Stimulated activated CD8-positive, alpha-beta memory T cell treated with anti-CD3 and anti-CD28 coated beads, Interleukin-12 subunit alpha, Interleukin-12 subunit beta, amount 100 ng/mL, for 4 hours (primary cell): ENCODE data around the gene CAPN2.

Experiments used
- DNase-seq: peaks from one replicate; pipeline ENCODE4 v3.0.0-alpha.2; 2020; ENCODE audit warnings: low read depth

CAPN2 gene

DNA sequence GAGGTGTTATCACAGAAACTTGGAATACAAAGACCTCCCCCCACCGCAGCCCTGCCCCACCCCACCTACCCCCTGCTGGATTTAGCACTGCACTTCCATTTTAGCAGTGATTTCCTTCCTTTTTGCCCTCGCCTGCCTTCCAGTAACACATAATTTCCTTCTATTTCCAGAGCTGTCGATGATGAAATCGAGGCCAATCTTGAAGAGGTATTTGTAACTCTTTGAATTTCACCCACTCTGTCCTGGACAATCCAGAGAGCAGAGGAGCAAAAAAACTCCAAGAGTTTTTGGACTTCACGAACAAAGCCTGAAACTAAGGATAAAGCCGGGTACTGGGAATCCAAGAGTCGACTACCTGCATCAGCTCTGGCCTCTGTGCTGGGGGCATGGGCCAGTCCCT, 49.1 kb downstream of the CAPN2 start:
- DNase-seq = no peak

DNA sequence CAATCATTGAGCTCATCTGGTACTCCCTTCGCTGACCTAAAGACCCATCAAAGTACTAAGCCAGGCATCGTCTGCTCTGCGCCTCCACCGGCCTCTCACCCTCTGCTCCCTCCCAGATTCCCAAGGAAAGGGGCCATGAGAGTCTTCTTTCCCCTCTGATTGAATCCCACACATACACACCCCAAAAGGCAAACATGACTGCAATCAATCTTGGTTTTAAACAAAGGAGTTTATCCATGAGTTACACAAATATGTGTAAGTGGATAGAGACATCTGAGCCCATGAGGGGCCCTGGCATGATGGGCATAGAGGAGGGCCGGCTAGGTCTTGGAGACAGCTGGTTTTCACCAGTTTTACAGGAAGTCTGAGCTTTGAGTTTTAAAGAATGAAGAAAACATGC, 50.9 kb downstream of the CAPN2 start:
- DNase-seq = no peak

DNA sequence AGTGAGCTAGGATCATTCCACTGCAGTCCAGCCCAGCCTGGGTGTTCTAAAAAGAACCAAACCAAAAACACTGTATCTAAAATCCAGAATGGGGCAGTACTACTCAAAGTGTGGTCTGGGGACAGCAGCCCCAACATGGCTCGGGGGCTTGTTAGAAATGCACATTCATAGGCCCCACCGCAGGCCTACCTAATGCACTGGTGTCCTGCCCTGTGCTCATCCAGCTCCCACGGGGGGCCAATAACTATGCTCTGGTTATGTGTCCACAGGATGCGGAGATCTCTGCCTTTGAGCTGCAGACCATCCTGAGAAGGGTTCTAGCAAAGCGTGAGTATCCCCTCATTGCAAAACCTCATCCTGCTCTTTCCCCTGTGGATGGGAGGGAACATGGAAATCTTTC, 51.5 kb downstream of the CAPN2 start:
- DNase-seq = no peak

DNA sequence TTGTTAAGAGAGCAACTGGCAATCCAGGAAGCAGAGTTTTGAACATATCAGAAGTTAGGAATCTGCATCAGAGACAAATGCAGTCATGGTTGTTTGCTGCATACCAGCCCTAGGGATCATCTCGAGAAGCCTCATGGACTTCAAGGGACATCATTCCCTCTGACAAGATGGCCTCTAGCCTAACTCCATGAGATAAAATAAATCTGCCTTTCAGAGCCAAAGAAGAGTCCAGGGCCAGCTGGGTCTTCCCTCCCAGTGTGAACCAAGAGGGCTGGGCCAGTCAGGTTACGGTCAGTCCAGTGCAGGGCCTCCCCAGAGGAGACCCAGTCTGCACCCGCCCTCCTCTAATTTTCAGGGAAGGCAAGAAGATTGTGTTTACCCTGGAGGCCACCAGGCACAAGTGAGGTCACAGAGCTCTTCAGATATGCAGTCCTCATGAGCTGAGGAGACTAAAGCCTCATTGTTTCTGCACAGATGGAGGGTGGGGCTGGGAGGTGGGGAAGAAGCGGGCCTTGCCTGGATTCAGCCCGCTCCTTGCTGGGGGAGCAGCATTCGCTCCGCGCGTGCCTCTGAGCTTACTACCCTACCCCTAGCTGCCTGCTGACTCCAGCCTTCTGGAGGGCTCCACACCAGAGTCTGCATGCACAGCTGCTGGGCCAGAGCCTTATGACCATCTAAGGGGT, 52.8 kb downstream of the CAPN2 start:
- DNase-seq = no peak

DNA sequence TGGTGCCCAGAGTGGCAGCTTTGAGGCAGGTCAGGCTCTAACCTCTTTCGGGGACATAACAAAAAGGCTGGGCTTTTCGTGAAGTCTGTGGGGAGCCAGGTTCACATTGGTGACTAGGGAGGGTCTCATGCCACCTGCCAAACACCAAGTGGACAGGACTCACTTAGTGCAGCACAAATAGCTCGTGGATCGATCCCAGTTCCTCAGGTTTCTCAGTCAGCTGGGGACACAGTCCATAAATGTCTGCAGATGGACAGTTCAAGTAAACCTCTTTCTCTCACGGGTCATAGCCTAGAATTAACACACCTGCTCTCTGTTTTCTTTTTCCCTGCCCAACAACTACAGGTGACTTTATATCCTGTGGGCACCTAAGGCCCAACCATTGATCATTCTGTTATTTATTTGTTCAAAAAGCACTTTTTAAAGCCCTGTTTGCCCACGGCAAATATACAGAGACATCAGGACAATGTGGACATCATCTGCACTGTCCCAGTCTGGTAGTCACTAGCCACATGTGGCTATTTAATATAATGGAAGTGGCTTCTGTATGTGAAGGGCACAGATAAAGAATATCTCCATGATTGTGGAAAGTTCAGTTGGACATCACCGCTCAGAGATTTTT, 53.5 kb downstream of the CAPN2 start:
- no peak for DNase-seq

DNA sequence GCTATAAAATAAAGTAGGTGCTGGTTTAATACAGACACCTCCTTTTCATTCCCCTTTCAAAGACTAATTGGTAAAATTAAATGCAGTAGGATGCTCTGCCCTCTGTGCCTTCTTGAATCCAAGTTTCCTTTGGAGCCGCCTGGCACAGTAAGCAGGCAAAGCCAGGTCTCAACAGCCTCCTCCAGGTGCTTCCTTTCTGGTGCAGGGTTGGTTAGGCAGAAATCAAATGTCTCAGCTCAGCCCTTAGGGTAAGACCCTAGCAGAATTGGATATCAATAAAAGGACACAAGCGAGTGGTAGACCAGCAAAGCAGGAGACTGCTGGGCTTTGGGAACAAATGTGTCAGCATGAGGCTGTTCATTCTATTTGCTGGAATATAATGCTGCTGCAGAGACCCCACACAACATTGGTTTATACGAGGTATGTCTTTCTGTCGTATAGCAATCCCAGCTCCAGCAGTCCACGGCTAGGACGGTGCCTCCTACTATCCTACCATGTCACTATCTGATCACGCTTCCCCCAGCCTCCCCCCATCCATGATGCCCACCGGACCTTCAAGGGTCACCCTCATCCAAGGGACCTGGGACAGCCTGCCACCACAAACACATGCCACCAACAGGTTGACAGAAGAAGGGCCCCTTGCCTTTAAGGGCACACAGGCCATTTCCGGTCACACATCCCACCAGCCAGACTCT, 58.4 kb downstream of the CAPN2 start:
- DNase-seq = no peak

DNA sequence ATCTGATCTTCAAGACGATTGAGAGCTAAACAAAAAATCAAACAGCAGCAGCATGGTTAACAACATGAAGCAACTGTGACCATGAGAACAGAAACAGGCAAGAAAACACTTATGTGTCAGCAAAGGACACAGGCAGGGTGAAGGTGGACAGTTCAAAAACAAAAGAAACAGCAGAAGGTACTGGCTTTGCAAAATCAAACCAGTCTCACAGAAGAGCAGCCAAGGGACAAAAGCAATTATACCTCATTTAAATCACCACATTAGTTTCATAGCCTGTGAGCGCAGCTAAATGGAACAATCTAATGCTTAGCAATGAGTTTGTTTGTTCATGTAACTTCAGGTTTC, 59.1 kb downstream of the CAPN2 start:
- DNase-seq = no peak

DNA sequence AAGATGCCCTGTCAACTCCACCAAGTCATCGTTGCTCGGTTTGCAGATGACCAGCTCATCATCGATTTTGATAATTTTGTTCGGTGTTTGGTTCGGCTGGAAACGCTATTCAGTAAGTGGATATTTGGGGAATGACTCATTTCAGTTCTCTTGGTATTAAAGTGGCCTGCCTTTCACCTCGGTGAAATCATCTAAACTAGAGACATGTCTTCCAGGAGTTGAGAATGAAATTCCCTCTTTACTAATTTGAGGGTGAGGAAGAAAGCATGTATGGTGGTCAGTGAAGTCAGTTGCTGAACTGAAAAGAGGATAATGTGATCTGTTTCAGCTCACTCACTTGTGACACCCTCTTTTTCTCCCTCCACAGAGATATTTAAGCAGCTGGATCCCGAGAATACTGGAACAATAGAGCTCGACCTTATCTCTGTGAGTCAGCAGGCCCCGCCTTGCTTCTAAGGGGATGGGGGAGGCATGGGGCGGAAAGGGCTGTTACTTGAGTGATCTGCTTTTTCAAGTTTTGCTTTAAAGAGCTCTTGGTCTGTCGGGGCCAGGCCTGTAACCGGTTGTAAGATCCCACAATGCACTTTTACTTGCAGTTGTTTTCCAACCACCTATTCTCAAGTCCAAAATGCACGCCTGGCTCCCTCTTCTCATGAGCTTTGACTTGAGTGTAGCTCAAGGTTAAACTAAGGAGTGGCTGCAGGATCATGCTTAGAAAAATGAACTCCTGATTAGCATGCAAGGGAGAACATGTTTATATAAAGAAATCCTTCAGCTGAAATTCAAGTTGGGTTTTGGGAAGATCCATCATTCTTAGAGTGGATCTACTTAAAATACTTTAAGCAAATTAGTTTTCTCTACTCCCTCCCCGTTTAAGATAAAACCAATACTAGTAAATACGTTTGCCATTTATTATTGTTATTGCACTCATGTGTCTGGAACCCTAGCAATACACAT, 59.8 kb downstream of the CAPN2 start:
- no peak for DNase-seq

DNA sequence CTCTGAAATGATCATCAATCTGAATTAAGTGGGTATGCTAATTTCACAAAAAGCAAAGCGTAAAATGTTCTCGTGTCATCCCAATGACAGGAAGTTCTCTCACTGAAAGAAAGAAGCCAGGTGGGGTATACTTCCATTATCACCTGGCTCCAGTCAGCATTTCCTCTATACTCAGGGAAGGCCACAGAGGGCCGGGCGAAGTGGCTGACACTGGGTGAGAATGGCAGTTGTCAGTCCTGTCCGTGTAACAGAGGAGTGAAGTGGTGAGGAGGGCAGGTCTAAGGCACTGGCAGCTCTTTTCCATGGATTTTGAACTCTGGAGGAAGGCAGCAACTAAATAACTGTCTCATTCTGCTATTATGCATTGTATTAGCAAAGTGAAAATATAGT, 60.4 kb downstream of the CAPN2 start:
- no peak for DNase-seq

DNA sequence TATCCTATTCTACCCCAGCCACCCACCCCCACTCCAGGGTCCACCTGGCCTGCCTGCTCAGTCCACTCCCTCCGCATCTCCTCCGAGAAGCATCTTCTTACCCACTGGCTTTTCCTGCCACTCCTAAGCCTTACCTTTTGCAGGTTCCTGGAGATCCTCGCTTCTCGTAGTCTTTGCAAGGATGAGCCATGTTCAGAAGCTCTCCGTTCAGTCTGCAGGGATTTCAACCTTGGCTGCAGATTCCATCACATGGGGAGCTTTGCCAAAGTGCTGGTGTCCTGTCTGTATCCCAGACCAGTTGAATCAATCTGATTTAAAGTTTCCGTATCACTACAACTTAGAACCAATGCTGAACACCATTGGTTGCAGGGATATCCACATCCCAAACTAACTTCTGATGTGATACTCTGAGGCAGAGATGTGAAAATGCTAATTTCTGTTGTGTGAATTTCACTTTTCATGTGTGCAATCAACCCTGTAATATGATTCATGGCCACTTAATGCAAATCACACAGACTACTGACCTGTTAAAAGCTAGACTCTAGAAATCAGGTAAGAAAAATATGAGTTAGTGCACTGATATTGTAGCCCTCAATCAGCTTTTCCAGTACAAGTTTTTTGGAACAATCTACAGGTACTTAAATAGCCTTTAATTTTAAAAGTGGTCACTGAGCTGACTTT, 61.9 kb downstream of the CAPN2 start:
- DNase-seq = no peak

DNA sequence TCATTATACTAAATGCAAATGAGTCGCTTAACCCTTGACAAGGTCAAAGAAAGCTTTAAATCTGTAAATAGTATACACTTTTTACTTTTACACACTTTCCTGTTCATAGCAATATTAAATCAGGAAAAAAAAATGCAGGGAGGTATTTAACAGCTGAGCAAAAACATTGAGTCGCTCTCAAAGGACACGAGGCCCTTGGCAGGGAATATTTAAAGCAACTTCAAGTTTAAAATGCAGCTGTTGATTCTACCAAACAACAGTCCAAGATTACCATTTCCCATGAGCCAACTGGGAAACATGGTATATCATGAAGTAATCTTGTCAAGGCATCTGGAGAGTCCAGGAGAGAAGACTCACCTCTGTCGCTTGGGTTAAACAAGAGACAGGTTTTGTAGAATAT, 62.7 kb downstream of the CAPN2 start:
- DNase-seq = no peak

DNA sequence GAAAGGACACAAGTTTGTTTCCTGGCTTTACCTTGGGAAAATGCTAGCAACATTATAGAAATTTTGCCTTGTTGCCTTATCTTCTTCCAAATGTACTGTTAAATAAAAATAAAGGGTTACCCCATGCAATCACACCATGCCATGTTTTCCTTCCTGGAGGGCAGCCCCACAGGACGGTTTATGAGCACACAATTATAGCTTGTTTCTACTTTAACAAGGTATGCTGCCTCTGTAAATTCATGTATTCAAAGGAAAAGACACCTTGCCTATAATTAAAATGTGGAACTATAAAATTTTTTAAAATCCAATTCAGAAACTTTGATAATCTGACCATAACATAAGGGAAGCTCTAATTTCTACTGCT, 63.4 kb downstream of the CAPN2 start:
- DNase-seq = no peak

DNA sequence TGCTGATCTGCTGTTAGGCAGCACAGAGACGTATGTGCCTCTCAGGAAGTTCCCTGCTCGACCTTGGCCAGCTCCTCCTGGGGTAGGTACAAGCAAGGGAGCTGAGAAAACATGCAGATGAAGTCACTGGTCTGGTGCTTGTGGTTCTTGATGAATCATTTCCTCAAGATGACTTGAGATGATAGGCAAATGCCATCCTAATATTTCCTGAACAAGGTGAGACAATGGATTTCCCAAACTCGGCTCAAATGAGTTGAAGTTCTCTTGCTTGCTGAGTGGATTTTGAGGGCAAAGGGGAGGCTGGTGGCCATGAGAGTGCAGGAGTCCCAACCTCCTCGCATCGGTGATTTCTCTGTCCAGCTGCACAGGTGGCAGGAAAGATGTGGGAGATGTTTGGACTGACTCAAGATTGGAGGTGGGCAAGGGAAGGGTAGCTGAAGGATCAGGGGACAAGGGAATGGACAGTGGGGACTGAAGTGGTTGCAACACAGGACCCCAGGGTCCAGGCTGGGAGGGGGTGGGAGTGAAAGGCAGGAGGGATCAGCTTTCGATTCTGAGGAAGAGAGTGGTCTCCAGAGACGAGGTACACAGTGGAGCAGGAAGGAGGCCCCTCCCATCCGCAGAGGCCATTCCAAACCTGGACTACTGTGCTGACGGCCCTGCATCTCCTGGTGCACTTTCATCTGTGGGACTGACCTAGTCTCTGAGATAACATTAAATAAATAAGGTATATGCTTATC, 63.9 kb downstream of the CAPN2 start:
- no peak for DNase-seq

DNA sequence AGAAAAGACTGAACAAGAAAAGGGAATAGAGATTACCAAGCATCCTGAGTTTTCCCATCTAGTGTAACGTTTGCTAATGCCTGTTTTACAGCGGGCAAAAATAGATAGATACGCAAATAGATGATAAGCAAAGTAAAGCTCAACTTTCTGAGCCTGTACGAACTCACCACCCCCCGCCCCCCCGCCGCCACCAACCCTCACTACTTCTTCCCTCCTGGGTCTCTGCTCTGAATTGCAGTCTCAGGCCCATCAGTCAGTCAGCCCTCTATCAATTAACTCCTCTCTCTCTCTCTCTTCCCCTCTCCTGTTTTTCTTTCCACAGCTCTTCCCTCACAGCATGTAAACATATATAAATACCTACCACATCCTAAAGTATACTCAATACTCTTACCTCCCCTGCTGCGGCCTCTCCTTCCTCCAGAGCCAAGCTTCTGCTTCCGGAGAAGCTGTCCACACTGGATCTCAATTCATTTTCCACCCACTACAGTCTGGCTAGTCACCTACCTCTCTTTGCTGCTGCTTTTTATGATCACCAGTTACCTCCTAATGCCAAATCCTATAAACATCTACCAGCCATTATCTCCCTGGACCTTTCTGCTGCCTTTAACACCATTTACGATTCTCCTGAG, 64.6 kb downstream of the CAPN2 start:
- no peak for DNase-seq

DNA sequence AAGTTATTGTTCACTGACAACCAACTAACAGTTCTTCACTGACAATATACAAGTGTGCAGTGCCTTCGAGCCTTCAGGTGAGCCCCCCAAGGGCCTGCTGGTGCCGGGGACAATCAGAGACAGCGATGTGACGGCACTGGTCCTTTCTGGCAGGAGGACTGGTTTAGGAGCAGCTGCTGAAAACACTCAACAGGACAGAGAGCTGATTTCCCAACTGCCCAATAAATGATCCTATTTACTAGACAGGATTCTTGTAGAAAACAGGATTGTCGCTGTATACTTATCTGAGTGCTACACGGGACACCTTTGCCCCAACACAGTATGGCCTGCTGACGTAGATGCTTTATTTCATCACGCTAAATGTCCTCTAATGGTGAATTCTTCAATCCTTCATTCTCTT, 68.0 kb downstream of the CAPN2 start:
- DNase-seq = no peak

DNA sequence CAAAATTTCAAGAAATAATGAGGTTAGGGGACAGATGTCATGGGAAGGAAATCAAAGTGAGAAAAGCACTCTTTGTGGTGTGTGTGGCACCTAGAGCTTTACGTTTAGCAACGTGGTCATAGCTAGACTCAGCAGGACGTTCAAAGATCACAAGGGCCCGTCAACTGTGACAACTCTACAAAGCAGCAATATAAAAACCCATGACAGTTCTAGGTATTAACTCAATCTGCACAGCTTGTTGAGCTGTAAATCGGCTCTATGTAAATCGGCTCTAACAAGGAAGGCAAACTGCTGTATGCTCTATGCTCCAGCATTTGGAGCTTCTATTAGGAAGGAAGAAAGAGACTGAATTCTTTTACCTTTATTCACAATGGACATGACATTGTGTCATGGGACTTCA, 68.6 kb downstream of the CAPN2 start:
- no peak for DNase-seq

DNA sequence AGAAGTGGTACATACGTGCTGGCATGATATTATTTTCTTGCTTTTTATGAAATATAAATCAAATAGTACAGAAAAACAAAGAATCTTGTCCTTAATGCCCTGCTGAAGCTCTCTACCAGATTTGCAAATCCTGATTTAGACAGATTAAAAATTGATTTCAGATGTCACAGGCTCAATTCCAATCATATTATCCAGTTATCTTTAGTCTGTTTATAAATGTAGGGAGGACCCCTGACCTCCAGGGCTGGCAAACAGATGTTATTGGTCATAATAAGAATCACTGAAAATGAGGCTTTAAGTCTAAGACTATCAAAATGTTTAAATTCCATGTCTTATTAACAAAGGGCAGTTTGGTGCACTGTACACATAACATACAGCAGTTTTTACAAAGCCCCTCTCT, 71.3 kb downstream of the CAPN2 start:
- DNase-seq = no peak

DNA sequence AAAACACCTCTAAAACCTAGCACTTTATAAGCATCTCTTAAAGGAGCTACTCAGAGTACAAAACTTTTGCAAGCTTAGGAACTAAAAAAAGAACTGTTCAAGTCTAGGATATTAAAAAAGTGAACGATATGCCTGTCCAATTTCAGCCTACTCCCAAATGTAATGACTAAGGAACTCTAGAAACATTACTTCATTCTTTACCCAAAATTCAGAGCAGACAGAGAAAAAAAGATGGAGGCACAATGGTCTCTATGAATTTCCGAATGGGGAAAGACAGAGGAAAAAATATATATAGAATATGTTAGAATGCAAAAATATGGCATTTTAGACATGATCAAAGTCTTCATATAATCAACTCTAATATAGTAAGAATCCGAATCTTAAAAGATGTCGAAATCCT, 72.2 kb downstream of the CAPN2 start:
- DNase-seq = no peak

DNA sequence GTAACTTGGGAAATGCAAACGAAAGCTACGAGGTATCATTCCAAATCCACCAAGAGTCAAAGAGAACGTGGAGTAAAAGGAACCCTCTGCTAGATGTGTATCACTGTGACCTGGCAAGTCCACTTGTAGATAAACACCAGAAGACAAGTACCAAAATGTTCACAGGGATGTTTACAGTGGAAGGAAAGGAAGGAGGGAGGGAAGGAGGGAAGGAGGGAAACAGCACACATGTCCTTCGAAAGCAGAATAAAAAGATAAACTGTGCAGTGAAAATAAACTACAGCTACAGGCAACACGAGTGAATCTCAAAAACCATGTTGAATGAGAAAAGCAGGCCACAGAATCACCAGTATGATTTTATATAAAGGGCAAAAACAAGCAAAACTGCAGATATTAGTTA, 73.5 kb downstream of the CAPN2 start:
- no peak for DNase-seq

DNA sequence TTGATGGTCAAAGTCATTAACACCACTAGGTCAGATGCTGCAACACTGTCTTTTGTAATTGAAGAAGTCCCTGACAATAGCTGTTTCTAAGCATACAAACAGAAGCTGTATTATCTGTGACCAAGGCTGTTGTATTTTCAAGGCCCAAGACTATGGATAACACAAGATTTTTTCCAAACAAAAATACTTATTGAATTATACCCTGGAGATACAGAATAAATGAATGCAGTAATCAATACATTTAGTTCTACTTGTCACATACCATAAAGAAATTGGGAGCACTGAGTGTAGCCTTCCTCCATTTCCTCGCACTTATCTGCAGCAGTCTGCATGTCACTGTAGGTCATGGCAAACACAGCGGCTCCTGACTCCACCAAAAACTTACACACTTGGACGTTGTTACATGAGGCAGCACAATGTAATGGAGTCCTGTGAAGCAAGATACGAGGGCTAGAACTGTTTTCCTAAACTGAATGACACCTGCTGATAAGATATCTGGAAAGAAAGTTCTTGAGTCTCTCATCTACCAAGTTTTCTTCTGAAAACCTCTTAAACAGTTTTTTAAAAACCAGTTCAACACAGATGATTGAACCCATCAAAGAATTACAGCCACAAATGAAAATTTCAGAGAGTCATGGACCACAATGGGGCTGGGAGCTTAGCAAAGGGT, 76.5 kb downstream of the CAPN2 start:
- DNase-seq = no peak
